Ascending aorta (tissue), 2 donors: ENCODE results near the gene SLCO2A1. TPM values are rescaled to one million over a fixed set of nuclear protein-coding genes. Genes with fewer than 3 reads are reported as not detected.

Experiments
- DNase-seq, 2 donors: peaks; one replicate each; pipeline ENCODE4 v3.0.0-alpha.2; 2019; ENCODE audit warnings: low spot score in 2 of 2
- H3K27ac ChIP-seq, 2 donors: fragments of 200-600 bp; sonication (generic); one replicate each; pipeline ENCODE4 v1.5.1; 2016 to 2017; ENCODE audit warnings: mild to moderate bottlenecking in 1 of 2
- H3K27me3 ChIP-seq: fragments of 200-600 bp; sonication (generic); one replicate; pipeline ENCODE4 v1.5.1; 2017
- H3K36me3 ChIP-seq, 2 donors: fragments of 200-600 bp; sonication (generic); one replicate each; pipeline ENCODE4 v1.5.1; 2016
- H3K4me1 ChIP-seq, 2 donors: fragments of 200-600 bp; sonication (generic); one replicate each; pipeline ENCODE4 v1.5.1; 2016 to 2017; ENCODE audit warnings: mild to moderate bottlenecking in 1 of 2
- H3K4me3 ChIP-seq, 2 donors: fragments of 200-600 bp; sonication (generic); one replicate each; pipeline ENCODE4 v1.5.1; 2016 to 2017; ENCODE audit warnings: mild to moderate bottlenecking in 1 of 2
- H3K9me3 ChIP-seq, 2 donors: fragments of 200-600 bp; sonication (generic); one replicate each; pipeline ENCODE4 v1.5.1; 2016
- intact Hi-C: fragments of 100-400 bp; cut with DNase I; formaldehyde crosslinking; loops from one replicate; pipeline ENCODE4 v1.15.1; 2023
- total RNA-seq: library from RNA; depleted of rRNA; stranded (reverse); fragments of >200 nt; gene quantifications from one replicate; pipeline ENCODE4 v1.1.0, GENCODE V29; 2016
- TF ChIP-seq, protein P1 (sequence below), 3 experiments: fragments of 200-600 bp in 2 of 3; fragments of 450-650 bp in 1 of 3; sonication (generic) in 2 of 3; IDR thresholded peaks; one replicate each; pipeline ENCODE4 v1.5.1; 2016 to 2019; ENCODE audit warnings: antibody characterized with exemption in 3 of 3, mild to moderate bottlenecking in 1 of 3, moderate library complexity in 1 of 3

The SLCO2A1 gene
- total RNA-seq, 1 donor from 2014 or later, result 111 TPM

DNA sequence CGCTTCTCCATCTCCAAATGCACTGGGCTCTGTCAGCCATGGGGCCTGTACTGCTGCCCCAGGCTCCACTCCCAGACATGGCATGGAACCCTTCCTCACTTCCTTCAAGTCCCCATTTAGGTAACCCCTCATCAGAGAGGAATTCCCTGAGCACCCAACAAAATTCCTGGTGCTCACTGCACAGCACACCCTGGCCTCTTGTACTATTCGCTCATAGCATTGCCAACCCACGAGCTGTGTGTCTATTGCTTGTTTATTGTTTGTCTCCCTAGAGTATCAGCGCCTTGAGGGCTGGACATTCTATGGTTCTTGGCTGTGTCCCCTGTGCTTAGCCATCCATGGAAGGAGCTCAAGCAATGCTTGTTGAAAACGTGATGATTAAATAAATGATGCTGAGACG is 46.1 kb upstream of the SLCO2A1 start:
- intact Hi-C loops, result no loop called here
- Histone ChIP-seq H3K27ac (no peak overlapping the region), H3K9me3 (peaks cover 0 to 5% of the 10 kb centered on the region in 2 donors), H3K36me3 (no peaks in the 10 kb centered on the region), H3K4me3 (no peak overlapping the region), H3K27me3 (no peaks in the 10 kb centered on the region), H3K4me1 (no peaks in the 10 kb centered on the region)
- TF ChIP-seq, protein P1, sequence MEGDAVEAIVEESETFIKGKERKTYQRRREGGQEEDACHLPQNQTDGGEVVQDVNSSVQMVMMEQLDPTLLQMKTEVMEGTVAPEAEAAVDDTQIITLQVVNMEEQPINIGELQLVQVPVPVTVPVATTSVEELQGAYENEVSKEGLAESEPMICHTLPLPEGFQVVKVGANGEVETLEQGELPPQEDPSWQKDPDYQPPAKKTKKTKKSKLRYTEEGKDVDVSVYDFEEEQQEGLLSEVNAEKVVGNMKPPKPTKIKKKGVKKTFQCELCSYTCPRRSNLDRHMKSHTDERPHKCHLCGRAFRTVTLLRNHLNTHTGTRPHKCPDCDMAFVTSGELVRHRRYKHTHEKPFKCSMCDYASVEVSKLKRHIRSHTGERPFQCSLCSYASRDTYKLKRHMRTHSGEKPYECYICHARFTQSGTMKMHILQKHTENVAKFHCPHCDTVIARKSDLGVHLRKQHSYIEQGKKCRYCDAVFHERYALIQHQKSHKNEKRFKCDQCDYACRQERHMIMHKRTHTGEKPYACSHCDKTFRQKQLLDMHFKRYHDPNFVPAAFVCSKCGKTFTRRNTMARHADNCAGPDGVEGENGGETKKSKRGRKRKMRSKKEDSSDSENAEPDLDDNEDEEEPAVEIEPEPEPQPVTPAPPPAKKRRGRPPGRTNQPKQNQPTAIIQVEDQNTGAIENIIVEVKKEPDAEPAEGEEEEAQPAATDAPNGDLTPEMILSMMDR (IDR thresholded peaks at IDR 0.05), result no peak
- DNase-seq, result no peak

DNA sequence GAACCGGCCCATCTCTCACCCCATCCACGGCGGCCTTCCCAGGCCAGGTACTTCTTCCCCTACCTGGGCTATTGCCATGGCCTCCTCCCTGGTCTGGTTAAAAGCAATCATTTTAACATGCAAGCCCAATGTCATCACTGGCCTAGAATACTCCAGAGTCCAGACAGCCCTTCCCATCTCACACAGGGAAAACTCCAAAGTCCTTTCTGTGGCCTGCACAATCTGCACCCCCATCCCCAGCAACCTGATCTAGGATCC is 45.8 kb upstream of the SLCO2A1 start:
- H3K36me3 ChIP-seq, result no peaks in the 10 kb centered on the region
- H3K27ac ChIP-seq, result no peak overlapping the region
- intact Hi-C loops, result no loop called here
- TF ChIP-seq, protein P1 (IDR thresholded peaks at IDR 0.05), result no peak
- DNase-seq, result no peak
- no peaks in the 10 kb centered on the region for H3K27me3 ChIP-seq
- H3K4me1 ChIP-seq, result no peaks in the 10 kb centered on the region
- no peak overlapping the region for H3K4me3 ChIP-seq
- H3K9me3 ChIP-seq, result peaks cover 0 to 2% of the 10 kb centered on the region in 2 donors

DNA sequence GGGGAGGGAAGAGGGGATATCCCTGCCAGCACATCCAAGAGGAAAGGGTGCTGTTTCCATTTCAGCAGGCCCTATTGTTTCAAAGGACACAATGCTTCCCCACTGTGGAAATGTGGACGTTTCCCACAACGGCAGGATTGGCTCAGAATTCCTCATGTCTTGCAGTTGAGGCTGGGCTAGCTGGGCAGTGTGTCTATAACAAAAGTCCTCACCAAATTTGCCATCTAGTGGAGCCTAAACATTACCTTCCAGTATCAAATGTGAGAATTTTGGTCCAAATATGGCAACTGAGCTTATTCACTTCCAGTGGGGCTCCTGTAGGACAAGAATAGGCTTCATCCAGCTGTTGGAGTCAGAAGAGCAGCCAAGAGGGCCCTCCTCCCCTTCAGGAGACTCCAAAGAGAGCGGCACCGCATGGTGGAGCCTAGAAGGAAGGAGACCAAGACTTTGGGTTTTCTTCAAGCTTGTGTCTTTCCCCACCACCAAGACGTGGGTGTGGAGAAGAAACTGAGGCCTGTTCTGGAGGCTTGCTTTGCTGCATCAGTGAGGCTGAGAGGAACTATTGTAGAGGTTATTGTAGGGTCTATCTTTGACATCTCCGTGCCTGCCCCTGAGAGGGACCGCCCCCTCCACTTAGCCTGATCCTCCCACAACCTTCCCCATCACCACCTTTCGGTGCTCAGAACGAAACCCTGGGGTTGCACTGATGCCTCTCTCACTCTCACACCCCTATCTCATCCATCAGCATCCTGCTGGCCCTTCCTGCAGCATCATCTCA is 45.3 kb upstream of the SLCO2A1 start:
- no peak for DNase-seq
- H3K9me3 ChIP-seq, result no peaks in the 10 kb centered on the region
- H3K36me3 ChIP-seq, result no peaks in the 10 kb centered on the region
- no peak overlapping the region for H3K27ac ChIP-seq
- H3K4me1 ChIP-seq, result no peaks in the 10 kb centered on the region
- no peaks in the 10 kb centered on the region for H3K27me3 ChIP-seq
- TF ChIP-seq, protein P1 (IDR thresholded peaks at IDR 0.05), result no peak
- no peak overlapping the region for H3K4me3 ChIP-seq
- intact Hi-C loops, result no loop called here

DNA sequence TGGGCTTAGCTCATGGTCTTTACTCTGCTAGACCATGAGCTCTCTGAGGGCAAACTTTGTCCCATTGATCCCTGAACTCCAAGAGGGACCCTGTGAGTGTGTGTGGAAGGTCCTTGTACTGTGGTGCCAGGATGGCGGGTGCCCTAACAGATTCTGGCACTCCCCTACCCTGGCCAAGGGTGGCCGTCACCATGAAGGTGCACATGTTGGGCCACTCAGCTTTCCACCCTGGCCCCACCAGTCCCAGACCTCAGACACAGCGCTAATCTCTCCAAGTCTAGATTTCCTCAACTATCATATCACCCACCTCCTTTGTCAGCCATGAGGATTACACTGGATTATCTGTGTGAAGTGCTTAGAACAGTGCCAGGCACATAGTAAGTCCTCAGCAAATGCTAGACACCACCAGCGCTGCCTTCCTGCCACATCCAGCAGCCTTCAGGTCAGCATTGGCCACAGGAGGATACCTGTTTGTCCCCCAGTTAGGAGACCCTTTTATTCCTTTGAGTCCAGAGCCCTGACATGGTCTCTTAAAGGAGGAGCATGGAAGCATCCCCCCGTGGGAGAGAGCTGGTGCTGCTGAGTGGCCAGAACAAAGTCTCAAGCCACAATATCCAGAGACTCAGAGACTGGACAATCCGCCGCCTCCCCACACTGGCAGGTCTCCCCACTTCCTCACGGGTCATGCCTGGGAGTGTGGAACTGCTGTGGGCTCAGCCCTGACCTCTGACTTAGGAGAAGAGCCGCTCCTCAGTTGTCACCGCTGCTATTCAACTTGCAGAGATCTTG is 44.5 kb upstream of the SLCO2A1 start:
- H3K4me1 ChIP-seq, result no peaks in the 10 kb centered on the region
- H3K36me3 ChIP-seq, result no peaks in the 10 kb centered on the region
- H3K9me3 ChIP-seq, result no peaks in the 10 kb centered on the region
- H3K27me3 ChIP-seq, result no peaks in the 10 kb centered on the region
- H3K27ac ChIP-seq, result no peak overlapping the region
- no peak for DNase-seq
- TF ChIP-seq, protein P1 (IDR thresholded peaks at IDR 0.05), result no peak
- no peak overlapping the region for H3K4me3 ChIP-seq
- intact Hi-C loops, result no loop called here

DNA sequence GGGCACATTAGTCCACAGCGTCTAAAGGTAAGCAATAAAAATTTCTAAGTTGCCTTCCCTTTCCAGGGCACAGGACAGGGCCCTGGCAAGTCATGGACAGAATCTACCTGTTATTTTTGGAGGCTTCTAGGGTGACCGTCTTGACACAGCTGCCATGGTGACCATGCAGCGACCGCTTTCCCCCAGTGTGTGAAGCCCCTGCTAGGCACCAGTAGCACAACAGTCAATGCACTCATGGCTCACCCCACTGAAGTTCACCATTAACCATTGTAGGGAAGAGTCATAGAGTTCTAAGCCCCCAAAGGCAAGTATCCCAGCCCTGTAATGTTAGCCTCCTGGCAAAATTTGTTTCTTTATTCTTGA is 43.8 kb upstream of the SLCO2A1 start:
- Histone ChIP-seq H3K4me1 (no peaks in the 10 kb centered on the region), H3K27me3 (no peaks in the 10 kb centered on the region), H3K9me3 (no peaks in the 10 kb centered on the region), H3K4me3 (no peak overlapping the region), H3K27ac (no peak overlapping the region), H3K36me3 (no peaks in the 10 kb centered on the region)
- DNase-seq, result no peak
- TF ChIP-seq, protein P1 (IDR thresholded peaks at IDR 0.05), result no peak
- intact Hi-C loops, result no loop called here
